ENCODE measurements around the gene SNED1. TPM values are rescaled to one million over a fixed set of nuclear protein-coding genes. Genes with fewer than 3 reads are reported as not detected.
A peak's percentile ranks its signal among the peaks of the same experiment; 100 is the strongest.

SNED1 gene
- 0.14 TPM for polyA plus RNA-seq (2013, experiment 1 of 2)
- polyA plus RNA-seq (2013, experiment 2 of 2), result 0.04 TPM

DNA sequence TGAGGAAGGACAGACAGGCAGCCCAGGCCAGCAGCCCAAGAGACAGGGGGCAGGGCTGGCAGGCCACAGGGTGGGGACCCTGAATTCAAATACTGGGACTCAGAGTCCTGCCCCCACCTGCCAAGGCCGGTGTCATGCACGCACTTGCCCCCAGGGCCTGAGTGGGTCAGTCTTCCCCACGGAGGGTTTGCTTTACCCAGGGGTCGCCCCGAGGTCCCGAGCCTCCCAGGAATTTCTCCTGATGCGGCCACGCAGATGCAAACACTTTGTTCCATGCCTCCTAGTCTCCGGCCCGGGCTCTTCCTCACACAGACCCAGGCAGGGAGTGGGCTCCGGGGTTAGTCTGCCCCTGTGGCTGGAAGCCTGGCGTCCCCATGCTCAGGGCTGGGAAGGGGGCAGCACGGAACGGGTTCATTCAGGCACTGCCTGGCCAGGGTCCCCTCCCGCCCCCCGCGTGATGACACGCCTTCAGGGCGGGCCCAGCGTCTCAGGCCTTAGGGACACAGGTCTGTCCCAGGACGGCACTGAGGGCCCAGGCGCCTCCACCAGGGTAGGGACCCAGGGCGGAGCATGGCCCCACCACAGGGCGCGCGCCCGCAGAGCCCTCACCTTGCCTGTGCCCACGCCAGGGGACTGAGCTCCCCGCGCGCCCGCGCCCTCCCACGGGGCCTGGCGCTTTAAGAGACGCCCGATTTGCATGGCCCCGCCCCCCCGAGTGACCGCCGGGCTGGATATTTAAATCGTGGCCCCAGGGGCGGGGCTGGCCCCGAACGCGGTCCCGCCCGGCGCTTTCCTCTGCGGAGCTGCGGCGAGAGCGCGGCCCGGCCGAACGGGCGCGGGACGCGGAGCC, at the start of gene SNED1:
SNED1 (plus strand) TSS at position 763 of the 850 bp plus-strand sequence. CDS start 220 bp downstream, outside the sequence.
- Histone ChIP-seq H3K4me1 (ENCODE audit: control insufficient read depth in 2 of 2, insufficient read depth in 1 of 2, low read depth in 1 of 2, low read length in 2 of 2) (peaks cover 2 to 7% of the 10 kb centered on the region in 2 donors), H2BK5ac (ENCODE audit: low read length) (peak within 1 kb of the TSS; percentile 90), H2BK15ac (ENCODE audit: low read length) (peak within 1 kb of the TSS; percentile 94), H3K18ac (ENCODE audit: low read length) (peak within 1 kb of the TSS; percentile 95), H4K8ac (ENCODE audit: low read depth, low read length) (no peak within 1 kb of the TSS), H3K27me3 (ENCODE audit: control insufficient read depth in 3 of 3, insufficient read depth in 3 of 3, low read depth in 1 of 3, low read length in 3 of 3) (peaks cover 7 to 87% (median 30%) of the 10 kb centered on the region in 3 experiments), H4K91ac (ENCODE audit: low read depth, low read length, poor library complexity) (no peak within 1 kb of the TSS), H3K4me2 (ENCODE audit: insufficient read depth, low read length, poor library complexity, severe bottlenecking) (peak within 1 kb of the TSS; percentile 86), H3K27ac (replicated peaks; ENCODE audit: low read length) (no peak within 1 kb of the TSS), H3K23ac (ENCODE audit: low read depth, low read length, poor library complexity) (peak within 1 kb of the TSS; percentile 55), H2BK120ac (ENCODE audit: low read depth, low read length) (no peak within 1 kb of the TSS), H3K79me1 (ENCODE audit: low read depth, low read length) (no peaks in the 10 kb centered on the region), H3K14ac (ENCODE audit: low read length) (peak within 1 kb of the TSS; percentile 56), H3K9ac (ENCODE audit: low read depth, low read length, poor library complexity) (peak within 1 kb of the TSS; percentile 84), H3K9me3 (replicated peaks in 1 of 2; ENCODE audit: control insufficient read depth in 2 of 2, insufficient read depth in 1 of 2, low read depth in 1 of 2, low read length in 2 of 2) (peaks cover 0 to 2% of the 10 kb centered on the region in 2 donors), H2BK12ac (ENCODE audit: low read length) (peak within 1 kb of the TSS; percentile 90), H3K4ac (ENCODE audit: low read length) (no peak within 1 kb of the TSS), H2AK5ac (ENCODE audit: low read depth, low read length) (peak within 1 kb of the TSS; percentile 92), H3K4me3 (ENCODE audit: low read length in 2 of 2) (peak within 1 kb of the TSS; percentile 44 to 87), H3K36me3 (replicated peaks in 1 of 2; ENCODE audit: control insufficient read depth in 2 of 2, insufficient read depth in 2 of 2, low read length in 2 of 2) (no peaks in the 10 kb centered on the region), H2AFZ (ENCODE audit: low read length) (peak within 1 kb of the TSS; percentile 97)
- peak; percentile 84 for DNase-seq (ENCODE audit: low spot score)
- no CpG with 5 or more reads among the region's 61 CpGs for WGBS, 2 donors (ENCODE audit: extremely low coverage in 2 of 2, insufficient read length in 2 of 2, insufficient replicate concordance in 1 of 2)

DNA sequence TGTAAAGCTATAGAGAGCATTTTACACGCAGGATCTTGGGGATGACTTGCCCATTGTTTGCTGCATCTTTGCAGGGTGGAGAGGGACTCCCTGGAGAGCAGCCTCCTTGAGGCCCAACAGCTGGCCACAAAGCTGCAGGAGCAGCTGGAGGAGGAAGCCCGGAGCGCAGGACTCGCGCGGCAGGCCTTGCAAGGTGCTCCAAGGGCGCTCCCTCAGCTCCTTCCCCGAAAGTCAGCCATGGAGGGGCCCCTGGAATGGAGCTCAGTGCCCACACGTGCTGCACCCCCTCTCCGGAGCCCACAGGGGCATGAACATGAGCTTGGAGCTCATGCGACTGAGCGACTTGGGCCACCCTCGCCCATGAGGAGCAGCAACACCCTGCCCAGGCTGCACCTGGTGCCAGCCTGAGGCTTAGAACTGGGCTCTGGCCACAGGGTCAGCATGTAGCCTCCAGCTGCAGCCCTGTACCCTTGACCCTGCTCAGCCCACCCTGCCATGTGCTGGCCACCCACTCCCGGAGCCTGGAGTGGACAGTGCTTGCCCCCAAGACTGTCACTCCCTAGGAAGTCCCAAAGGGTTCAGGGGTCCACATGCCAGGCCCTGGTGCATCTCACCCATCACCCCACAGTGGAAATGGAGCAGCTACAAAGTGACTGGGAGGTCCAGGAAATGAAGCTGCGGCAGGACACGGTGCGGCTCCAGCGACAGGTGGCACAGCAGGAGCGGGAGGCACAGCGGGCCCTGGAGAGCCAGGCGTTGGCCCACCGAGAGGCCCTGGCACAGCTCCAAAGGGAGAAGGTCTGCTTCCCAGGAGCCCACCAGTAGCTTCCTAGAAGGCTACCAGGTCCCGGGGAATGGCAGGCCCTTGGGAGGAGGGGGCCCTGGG, 49.3 kb upstream of the SNED1 start:
- no peak overlapping the region for H3K4me3 ChIP-seq (ENCODE audit: low read length in 2 of 2)
- H3K27ac ChIP-seq (replicated peaks; ENCODE audit: low read length), result no peak overlapping the region
- H2BK15ac ChIP-seq (ENCODE audit: low read length), result peak overlapping the region; percentile 77
- no peak overlapping the region for H2BK5ac ChIP-seq (ENCODE audit: low read length)
- no peak overlapping the region for H3K4me2 ChIP-seq (ENCODE audit: insufficient read depth, low read length, poor library complexity, severe bottlenecking)
- no peak for DNase-seq (ENCODE audit: low spot score)
- no peak overlapping the region for H4K8ac ChIP-seq (ENCODE audit: low read depth, low read length)
- H3K27me3 ChIP-seq (ENCODE audit: control insufficient read depth in 3 of 3, insufficient read depth in 3 of 3, low read depth in 1 of 3, low read length in 3 of 3), result peaks cover 0 to 14% (median 0%) of the 10 kb centered on the region in 3 experiments
- H3K36me3 ChIP-seq (replicated peaks in 1 of 2; ENCODE audit: control insufficient read depth in 2 of 2, insufficient read depth in 2 of 2, low read length in 2 of 2), result no peaks in the 10 kb centered on the region
- peak overlapping the region; percentile 72 for H3K18ac ChIP-seq (ENCODE audit: low read length)
- H3K79me1 ChIP-seq (ENCODE audit: low read depth, low read length), result peaks cover 5% of the 10 kb centered on the region
- H3K9ac ChIP-seq (ENCODE audit: low read depth, low read length, poor library complexity), result no peak overlapping the region
- H3K14ac ChIP-seq (ENCODE audit: low read length), result peak overlapping the region; percentile 72
- H2BK120ac ChIP-seq (ENCODE audit: low read depth, low read length), result no peak overlapping the region
- peaks cover 0 to 3% of the 10 kb centered on the region in 2 donors for H3K9me3 ChIP-seq (replicated peaks in 1 of 2; ENCODE audit: control insufficient read depth in 2 of 2, insufficient read depth in 1 of 2, low read depth in 1 of 2, low read length in 2 of 2)
- no peak overlapping the region for H2AFZ ChIP-seq (ENCODE audit: low read length)
- H3K4ac ChIP-seq (ENCODE audit: low read length), result no peak overlapping the region
- peaks cover under 1 to 3% of the 10 kb centered on the region in 2 donors for H3K4me1 ChIP-seq (ENCODE audit: control insufficient read depth in 2 of 2, insufficient read depth in 1 of 2, low read depth in 1 of 2, low read length in 2 of 2)
- H2AK5ac ChIP-seq (ENCODE audit: low read depth, low read length), result peak overlapping the region; percentile 90
- peak overlapping the region; percentile 59 for H3K23ac ChIP-seq (ENCODE audit: low read depth, low read length, poor library complexity)
- no peak overlapping the region for H2BK12ac ChIP-seq (ENCODE audit: low read length)
- H4K91ac ChIP-seq (ENCODE audit: low read depth, low read length, poor library complexity), result no peak overlapping the region
- WGBS, 2 donors (ENCODE audit: extremely low coverage in 2 of 2, insufficient read length in 2 of 2, insufficient replicate concordance in 1 of 2), result no CpG with 5 or more reads among the region's 23 CpGs

DNA sequence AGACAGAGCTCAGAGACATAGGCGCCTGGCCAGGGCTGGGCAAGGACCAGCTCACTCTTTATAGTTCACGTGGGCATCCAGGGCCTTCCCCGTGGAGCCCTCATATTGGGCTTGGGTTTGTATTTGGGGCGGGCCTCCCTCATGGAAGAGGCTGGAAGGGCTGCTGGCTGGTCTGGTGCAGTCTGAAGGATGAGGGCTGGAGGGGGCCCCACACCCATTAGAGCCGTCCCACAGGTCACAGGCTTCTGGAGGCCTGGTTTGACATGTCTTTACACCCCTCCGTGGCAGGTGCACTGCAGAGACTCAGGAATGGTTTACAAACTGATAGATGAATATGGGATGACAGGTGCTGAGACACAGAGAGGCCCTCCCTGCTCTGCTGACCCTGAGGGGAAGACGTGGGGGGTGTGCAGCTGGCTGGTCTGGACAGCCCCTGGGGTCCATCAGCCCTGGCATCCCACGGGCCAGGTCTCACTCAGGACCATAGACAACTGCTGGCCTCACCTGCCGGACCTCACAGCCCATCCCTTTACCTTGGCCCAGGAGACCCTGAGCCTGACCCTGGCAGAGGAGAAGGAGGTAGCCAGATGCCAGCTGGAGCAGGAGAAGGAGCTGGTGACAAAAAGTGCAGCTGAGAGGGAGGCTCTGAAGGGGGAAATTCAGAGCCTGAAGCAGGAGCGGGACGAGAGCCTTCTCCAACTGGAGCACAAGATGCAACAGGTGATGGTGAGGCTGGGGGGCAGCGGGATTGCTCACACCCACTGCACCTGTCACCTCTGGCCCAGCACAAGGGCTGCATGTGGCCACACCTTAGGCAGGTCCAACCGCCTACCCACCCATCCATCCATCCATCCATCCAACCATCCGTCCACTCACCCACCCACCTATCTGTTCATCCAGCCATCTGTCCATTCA, 48.4 kb upstream of the SNED1 start:
- Histone ChIP-seq H3K4me1 (ENCODE audit: control insufficient read depth in 2 of 2, insufficient read depth in 1 of 2, low read depth in 1 of 2, low read length in 2 of 2) (peaks cover 2 to 8% of the 10 kb centered on the region in 2 donors), H3K79me1 (ENCODE audit: low read depth, low read length) (peaks cover 5% of the 10 kb centered on the region)
- no CpG with 5 or more reads among the region's 14 CpGs for WGBS, 2 donors (ENCODE audit: extremely low coverage in 2 of 2, insufficient read length in 2 of 2, insufficient replicate concordance in 1 of 2)

More for the DNA sequence above, 48.4 kb upstream of the SNED1 start:
- Histone ChIP-seq H3K4me3 (ENCODE audit: low read length in 2 of 2) (no peak overlapping the region), H3K14ac (ENCODE audit: low read length) (no peak overlapping the region), H3K9ac (ENCODE audit: low read depth, low read length, poor library complexity) (peak overlapping the region; percentile 54), H2AFZ (ENCODE audit: low read length) (no peak overlapping the region), H2BK5ac (ENCODE audit: low read length) (no peak overlapping the region), H3K4me2 (ENCODE audit: insufficient read depth, low read length, poor library complexity, severe bottlenecking) (no peak overlapping the region), H2BK15ac (ENCODE audit: low read length) (peak overlapping the region; percentile 77), H3K18ac (ENCODE audit: low read length) (peak overlapping the region; percentile 63), H3K27ac (replicated peaks; ENCODE audit: low read length) (no peak overlapping the region), H2BK120ac (ENCODE audit: low read depth, low read length) (no peak overlapping the region), H2AK5ac (ENCODE audit: low read depth, low read length) (no peak overlapping the region), H4K91ac (ENCODE audit: low read depth, low read length, poor library complexity) (no peak overlapping the region), H3K4ac (ENCODE audit: low read length) (no peak overlapping the region), H3K9me3 (replicated peaks in 1 of 2; ENCODE audit: control insufficient read depth in 2 of 2, insufficient read depth in 1 of 2, low read depth in 1 of 2, low read length in 2 of 2) (peaks cover 0 to 3% of the 10 kb centered on the region in 2 donors), H3K36me3 (replicated peaks in 1 of 2; ENCODE audit: control insufficient read depth in 2 of 2, insufficient read depth in 2 of 2, low read length in 2 of 2) (no peaks in the 10 kb centered on the region), H4K8ac (ENCODE audit: low read depth, low read length) (no peak overlapping the region), H3K23ac (ENCODE audit: low read depth, low read length, poor library complexity) (peak overlapping the region; percentile 36), H2BK12ac (ENCODE audit: low read length) (no peak overlapping the region), H3K27me3 (ENCODE audit: control insufficient read depth in 3 of 3, insufficient read depth in 3 of 3, low read depth in 1 of 3, low read length in 3 of 3) (peaks cover 0 to 23% (median 0%) of the 10 kb centered on the region in 3 experiments)
- no peak for DNase-seq (ENCODE audit: low spot score)
